Measurements from ENCODE around the gene ARHGEF11.

Gene ARHGEF11

GRCh38 chr1:156904187-156904959 is 141.2 kb downstream of the ARHGEF11 start:
- no peaks in the 10 kb centered on the region for H3K79me2 ChIP-seq (ENCODE audit: control insufficient read depth, low read length)
- H3K9me3 ChIP-seq (ENCODE audit: control insufficient read depth, insufficient read depth, low read length), result no peaks in the 10 kb centered on the region
- H3K4me1 ChIP-seq (ENCODE audit: control insufficient read depth, low read length), result no peaks in the 10 kb centered on the region
- no peaks in the 10 kb centered on the region for H4K20me1 ChIP-seq (ENCODE audit: control insufficient read depth, insufficient read depth, low read depth, low read length)
- H3K27me3 ChIP-seq (ENCODE audit: control insufficient read depth, low read length), result peaks cover 10% of the 10 kb centered on the region
- H3K4me2 ChIP-seq (ENCODE audit: low read length), result no peak overlapping the region
- H3F3A ChIP-seq (ENCODE audit: control insufficient read depth, insufficient read depth), result no peaks in the 10 kb centered on the region
- TF ChIP-seq CTCF (IDR thresholded peaks at IDR 0.05; ENCODE audit: low read depth, low read length, poor library complexity, severe bottlenecking), result no peak
- no peak for TF ChIP-seq EZH2phosphoT487 (IDR thresholded peaks at IDR 0.05; ENCODE audit: borderline replicate concordance, low read length)
- no peaks in the 10 kb centered on the region for H3K9me2 ChIP-seq (replicated peaks; ENCODE audit: control insufficient read depth, low read length)
- no peak overlapping the region for H3K27ac ChIP-seq (ENCODE audit: low read depth, low read length)
- no peaks in the 10 kb centered on the region for H3K36me3 ChIP-seq (ENCODE audit: control insufficient read depth, low read length)
- H3K4me3 ChIP-seq (ENCODE audit: low read length), result no peak overlapping the region

- Histone ChIP-seq H3K4me2 (ENCODE audit: low read length) (no peak overlapping the region), H3K27me3 (ENCODE audit: control insufficient read depth, low read length) (peaks cover 18% of the 10 kb centered on the region), H3K4me1 (ENCODE audit: control insufficient read depth, low read length) (no peaks in the 10 kb centered on the region), H3K79me2 (ENCODE audit: control insufficient read depth, low read length) (no peaks in the 10 kb centered on the region), H3F3A (ENCODE audit: control insufficient read depth, insufficient read depth) (no peaks in the 10 kb centered on the region), H3K9me3 (ENCODE audit: control insufficient read depth, insufficient read depth, low read length) (no peaks in the 10 kb centered on the region), H3K27ac (ENCODE audit: low read depth, low read length) (no peak overlapping the region), H3K9me2 (replicated peaks; ENCODE audit: control insufficient read depth, low read length) (no peaks in the 10 kb centered on the region), H3K36me3 (ENCODE audit: control insufficient read depth, low read length) (no peaks in the 10 kb centered on the region), H4K20me1 (ENCODE audit: control insufficient read depth, insufficient read depth, low read depth, low read length) (no peaks in the 10 kb centered on the region), H3K4me3 (ENCODE audit: low read length) (no peak overlapping the region)
- TF ChIP-seq CTCF (IDR thresholded peaks at IDR 0.05; ENCODE audit: low read depth, low read length, poor library complexity, severe bottlenecking) (no peak), EZH2phosphoT487 (IDR thresholded peaks at IDR 0.05; ENCODE audit: borderline replicate concordance, low read length) (no peak)
These were observed 142.0 kb downstream of the ARHGEF11 start for GRCh38 chr1:156903328-156904091.

- Histone ChIP-seq H3K9me3 (ENCODE audit: control insufficient read depth, insufficient read depth, low read length) (no peaks in the 10 kb centered on the region), H3K4me3 (ENCODE audit: low read length) (no peak overlapping the region), H3K27me3 (ENCODE audit: control insufficient read depth, low read length) (peaks cover 29% of the 10 kb centered on the region), H3K4me2 (ENCODE audit: low read length) (no peak overlapping the region), H3K9me2 (replicated peaks; ENCODE audit: control insufficient read depth, low read length) (no peaks in the 10 kb centered on the region), H3K79me2 (ENCODE audit: control insufficient read depth, low read length) (no peaks in the 10 kb centered on the region), H3F3A (ENCODE audit: control insufficient read depth, insufficient read depth) (no peaks in the 10 kb centered on the region), H3K36me3 (ENCODE audit: control insufficient read depth, low read length) (no peaks in the 10 kb centered on the region), H3K4me1 (ENCODE audit: control insufficient read depth, low read length) (no peaks in the 10 kb centered on the region), H3K27ac (ENCODE audit: low read depth, low read length) (no peak overlapping the region), H4K20me1 (ENCODE audit: control insufficient read depth, insufficient read depth, low read depth, low read length) (no peaks in the 10 kb centered on the region)
- TF ChIP-seq CTCF (IDR thresholded peaks at IDR 0.05; ENCODE audit: low read depth, low read length, poor library complexity, severe bottlenecking), result no peak
- TF ChIP-seq EZH2phosphoT487 (IDR thresholded peaks at IDR 0.05; ENCODE audit: borderline replicate concordance, low read length), result no peak
These were observed 143.3 kb downstream of the ARHGEF11 start for GRCh38 chr1:156901966-156902915.

Data from DOHH2 (cell line).